Prostate gland (tissue), 2 donors: Measurements from ENCODE around the gene ACLY. TPM values are rescaled to one million over a fixed set of nuclear protein-coding genes. Genes with fewer than 3 reads are reported as not detected.

ENCODE experiments used
- DNase-seq: peaks from one replicate; pipeline ENCODE4 v3.0.0-alpha.2; 2019; ENCODE audit warnings: low spot score
- H3K27ac ChIP-seq, 2 donors: fragments of 200-600 bp; sonication (generic); 2 replicates each; pipeline ENCODE4 v1.5.1; 2017 to 2019
- H3K27me3 ChIP-seq: fragments of 200-600 bp; sonication (generic); replicated peaks from 2 replicates; pipeline ENCODE4 v1.5.1; 2019; ENCODE audit not compliant: insufficient read depth
- H3K36me3 ChIP-seq, 2 donors: fragments of 200-600 bp; sonication (generic); 1 replicate in 1 of 2; 2 replicates in 1 of 2; pipeline versions ENCODE4 v1.5.1 to v1.8.1; 2017 to 2019
- H3K4me1 ChIP-seq: fragments of 200-600 bp; sonication (generic); replicated peaks from 2 replicates; pipeline ENCODE4 v1.5.1; 2019
- H3K4me3 ChIP-seq, 2 donors: fragments of 200-600 bp; sonication (generic); 2 replicates each; pipeline ENCODE4 v1.5.1; 2017 to 2019
- H3K9me3 ChIP-seq: fragments of 200-600 bp; sonication (generic); 2 replicates; pipeline ENCODE4 v1.5.1; 2017
- CTCF ChIP-seq, 4 experiments: fragments of 200-600 bp in 2 of 4; fragments of 450-650 bp in 2 of 4; sonication (generic) in 2 of 4; IDR thresholded peaks; 1 replicate in 3 of 4; 2 replicates in 1 of 4; pipeline ENCODE4 v1.5.1; 2016 to 2019; ENCODE audit warnings: antibody characterized with exemption in 4 of 4, mild to moderate bottlenecking in 2 of 4, moderate library complexity in 2 of 4
- POLR2A ChIP-seq: fragments of 450-650 bp; IDR thresholded peaks from one replicate; pipeline ENCODE4 v1.6.1; 2016; ENCODE audit warnings: antibody characterized with exemption, mild to moderate bottlenecking
- POLR2AphosphoS5 ChIP-seq: sonication (generic); formaldehyde crosslinking; IDR thresholded peaks from one replicate; pipeline ENCODE4 v1.6.1; 2017; ENCODE audit warnings: antibody characterized with exemption
- WGBS: methylation state at CpG from one replicate; pipeline ENCODE4 v1.1.5; 2018; 5-methylcytosine and 5-hydroxymethylcytosine counted together
- intact Hi-C: fragments of 100-400 bp; cut with DNase I; formaldehyde crosslinking; loops from one replicate; pipeline ENCODE4 v1.14.2; 2022
- total RNA-seq, 2 donors: library from RNA; depleted of rRNA; stranded (reverse); fragments of >200 nt; gene quantifications; one replicate each; pipeline ENCODE4 v1.1.0, GENCODE V29; 2016

The ACLY gene
- total RNA-seq, 2 donors from 2014 or later, result 114 to 203 TPM

GRCh38 chr17:41871789-41872188 is 47.0 kb downstream of the ACLY start:
- peaks cover 4 to 6% of the 10 kb centered on the region in 2 donors for H3K36me3 ChIP-seq
- intact Hi-C loops, result no loop called here

GRCh38 chr17:41870627-41871026 is 48.1 kb downstream of the ACLY start:
- peak; percentile 10 for DNase-seq
- 76% methylated on average over 7 of the region's 7 CpGs for WGBS
- Histone ChIP-seq H3K27me3 (no peaks in the 10 kb centered on the region), H3K4me1 (peaks cover 9% of the 10 kb centered on the region), H3K36me3 (peaks cover 4 to 6% of the 10 kb centered on the region in 2 donors), H3K4me3 (no peak overlapping the region), H3K27ac (peak overlapping the region in 1 of 2 donors; percentile 61), H3K9me3 (no peaks in the 10 kb centered on the region)
- TF ChIP-seq POLR2AphosphoS5 (peak; percentile 54), POLR2A (no peak), CTCF (IDR thresholded peaks at IDR 0.05) (no peak)
- intact Hi-C loops, result no loop called here

More at GRCh38 chr17:41871789-41872188, 47.0 kb downstream of the ACLY start:
- DNase-seq, result no peak
- Histone ChIP-seq H3K27ac (no peak overlapping the region), H3K4me1 (peaks cover 9% of the 10 kb centered on the region), H3K4me3 (no peak overlapping the region), H3K9me3 (no peaks in the 10 kb centered on the region), H3K27me3 (no peaks in the 10 kb centered on the region)
- TF ChIP-seq POLR2A, result no peak
- 90% methylated on average over 10 of the region's 10 CpGs for WGBS

- H3K9me3 ChIP-seq, result no peaks in the 10 kb centered on the region
- peak overlapping the region; percentile 15 to 61 for H3K27ac ChIP-seq
- peaks cover 4 to 6% of the 10 kb centered on the region in 2 donors for H3K36me3 ChIP-seq
- no peak overlapping the region for H3K4me3 ChIP-seq
- no peak for TF ChIP-seq POLR2A
- no peak for TF ChIP-seq CTCF (IDR thresholded peaks at IDR 0.05)
- no peak for TF ChIP-seq POLR2AphosphoS5
- H3K4me1 ChIP-seq, result peaks cover 9% of the 10 kb centered on the region
- H3K27me3 ChIP-seq, result no peaks in the 10 kb centered on the region
- DNase-seq, result no peak
- WGBS, result 85% methylated on average over 2 of the region's 2 CpGs
- intact Hi-C loops, result no loop called here
Measured at GRCh38 chr17:41870097-41870496, 48.7 kb downstream of the ACLY start.

GRCh38 chr17:41869426-41869825 is 49.3 kb downstream of the ACLY start:
- Histone ChIP-seq H3K4me1 (peaks cover 9% of the 10 kb centered on the region), H3K27ac (peak overlapping the region; percentile 15 to 61), H3K27me3 (no peaks in the 10 kb centered on the region), H3K9me3 (no peaks in the 10 kb centered on the region), H3K36me3 (peaks cover 4 to 6% of the 10 kb centered on the region in 2 donors), H3K4me3 (no peak overlapping the region)
- peak; percentile 87 for TF ChIP-seq POLR2AphosphoS5
- TF ChIP-seq CTCF (IDR thresholded peaks at IDR 0.05), result no peak
- TF ChIP-seq POLR2A, result no peak
- WGBS, result 36% methylated on average over 9 of the region's 9 CpGs
- DNase-seq, result peak; percentile 77
- intact Hi-C loops, result no loop called here

- H3K4me3 ChIP-seq, result no peak overlapping the region
- H3K36me3 ChIP-seq, result peaks cover 4 to 6% of the 10 kb centered on the region in 2 donors
- DNase-seq, result no peak
- no peaks in the 10 kb centered on the region for H3K27me3 ChIP-seq
- TF ChIP-seq POLR2A, result no peak
- H3K4me1 ChIP-seq, result peaks cover 15% of the 10 kb centered on the region
- peak overlapping the region in 1 of 2 donors; percentile 61 for H3K27ac ChIP-seq
- no peaks in the 10 kb centered on the region for H3K9me3 ChIP-seq
- intact Hi-C loops, result no loop called here
- 60% methylated on average over 3 of the region's 3 CpGs for WGBS
Measured at GRCh38 chr17:41868568-41868967, 50.2 kb downstream of the ACLY start.

- peaks cover 14% of the 10 kb centered on the region for H3K4me1 ChIP-seq
- 2% methylated on average over 10 of the region's 10 CpGs for WGBS
- H3K9me3 ChIP-seq, result no peaks in the 10 kb centered on the region
- H3K36me3 ChIP-seq, result no peaks in the 10 kb centered on the region
- no peak for TF ChIP-seq CTCF (IDR thresholded peaks at IDR 0.05)
- no peak for TF ChIP-seq POLR2AphosphoS5
- no peak for TF ChIP-seq POLR2A
- peak overlapping the region; percentile 83 to 99 for H3K4me3 ChIP-seq
- intact Hi-C loops, result no loop called here
- no peak for DNase-seq
- no peaks in the 10 kb centered on the region for H3K27me3 ChIP-seq
- H3K27ac ChIP-seq, result peak overlapping the region; percentile 83 to 90
Measured at GRCh38 chr17:41865596-41865893, 53.2 kb downstream of the ACLY start.
